ENCODE results near the gene SGMS1.

Gene SGMS1

DNA sequence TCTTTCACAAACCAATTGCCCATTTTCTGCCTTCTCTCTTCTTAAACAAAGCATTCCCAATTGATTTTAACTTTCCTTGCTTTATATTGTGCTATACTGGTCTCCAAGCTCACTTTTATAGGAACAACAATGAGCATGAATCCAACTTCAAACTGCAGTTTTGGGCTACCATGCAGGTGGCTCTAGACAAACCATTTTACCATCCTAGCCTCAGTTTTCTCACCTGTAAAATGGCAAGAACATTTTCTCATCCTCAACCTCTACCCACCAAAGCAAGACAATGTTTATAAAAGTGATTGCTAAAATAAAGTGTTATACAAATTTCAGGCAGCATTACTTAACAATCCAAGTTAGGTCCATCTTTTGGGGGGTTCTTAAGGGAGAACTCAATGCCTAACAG lies 305.6 kb downstream of the SGMS1 start:
- no peak for DNase-seq

DNA sequence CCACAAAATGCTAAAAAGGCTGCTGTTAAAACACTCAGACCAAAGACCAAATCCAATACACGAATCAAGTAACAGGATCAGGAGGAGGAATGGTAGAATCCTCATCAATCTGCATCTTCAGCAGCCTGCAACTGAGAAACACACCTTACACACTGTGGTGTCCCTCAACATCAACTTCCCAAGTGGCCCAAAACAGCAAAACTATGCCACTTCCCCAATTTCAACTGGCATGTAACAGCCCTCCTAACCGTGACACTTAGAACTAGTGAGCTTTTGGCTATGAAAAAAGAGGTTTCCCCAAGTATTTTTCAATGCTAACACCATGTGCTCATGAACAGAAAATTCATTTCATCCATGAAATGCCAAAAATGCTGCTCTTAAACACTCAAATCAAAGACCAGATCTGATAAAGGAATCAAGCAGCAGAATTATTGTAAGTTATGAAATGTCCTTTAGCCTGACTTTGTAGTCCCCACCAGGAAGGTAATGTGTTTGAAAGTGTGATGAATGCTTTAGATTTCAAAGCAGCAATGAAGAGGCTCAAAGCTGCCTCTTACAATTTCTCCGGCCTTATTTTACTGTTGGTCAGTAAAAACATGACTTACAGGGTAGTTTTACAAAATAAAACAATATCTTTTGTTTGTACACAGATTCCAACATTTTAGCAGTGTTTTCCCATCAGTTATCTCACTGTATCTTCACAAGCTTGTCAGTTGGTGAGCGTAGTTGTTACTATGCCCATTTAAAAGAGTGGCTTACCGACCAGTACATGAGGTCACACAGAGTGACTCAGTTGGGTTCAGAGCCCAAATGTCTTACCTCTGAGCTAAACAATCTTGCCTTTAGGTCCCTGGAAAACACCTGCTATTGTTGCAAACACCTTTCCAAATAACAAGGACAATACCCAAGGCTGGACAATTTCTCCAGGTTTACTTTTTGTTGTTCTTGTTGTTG lies 306.8 kb downstream of the SGMS1 start:
- no peak for DNase-seq

GRCh38 chr10:50316174-50316573 lies 307.6 kb downstream of the SGMS1 start:
- no peak for DNase-seq

DNA sequence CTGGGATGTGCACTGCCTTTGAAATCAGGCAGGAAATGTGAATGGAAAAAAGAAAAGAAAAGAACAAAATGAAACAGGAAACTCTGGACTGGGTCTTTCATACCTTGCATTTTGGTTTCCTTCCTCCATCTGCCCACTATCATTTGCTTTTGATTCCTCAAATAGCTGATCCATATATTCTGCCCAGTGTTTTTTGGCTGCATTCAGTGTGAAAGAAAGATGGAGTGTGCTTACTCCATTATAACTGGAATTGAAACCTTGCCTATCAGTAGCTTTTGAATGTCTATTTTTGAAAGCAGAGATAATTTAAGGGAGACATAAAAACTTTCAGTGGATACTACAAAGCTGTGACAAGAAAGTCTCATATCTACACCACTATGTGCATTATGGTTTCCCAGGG lies 308.3 kb downstream of the SGMS1 start:
- no peak for DNase-seq

GRCh38 chr10:50314169-50315071 lies 309.3 kb downstream of the SGMS1 start:
- no peak for DNase-seq

DNA sequence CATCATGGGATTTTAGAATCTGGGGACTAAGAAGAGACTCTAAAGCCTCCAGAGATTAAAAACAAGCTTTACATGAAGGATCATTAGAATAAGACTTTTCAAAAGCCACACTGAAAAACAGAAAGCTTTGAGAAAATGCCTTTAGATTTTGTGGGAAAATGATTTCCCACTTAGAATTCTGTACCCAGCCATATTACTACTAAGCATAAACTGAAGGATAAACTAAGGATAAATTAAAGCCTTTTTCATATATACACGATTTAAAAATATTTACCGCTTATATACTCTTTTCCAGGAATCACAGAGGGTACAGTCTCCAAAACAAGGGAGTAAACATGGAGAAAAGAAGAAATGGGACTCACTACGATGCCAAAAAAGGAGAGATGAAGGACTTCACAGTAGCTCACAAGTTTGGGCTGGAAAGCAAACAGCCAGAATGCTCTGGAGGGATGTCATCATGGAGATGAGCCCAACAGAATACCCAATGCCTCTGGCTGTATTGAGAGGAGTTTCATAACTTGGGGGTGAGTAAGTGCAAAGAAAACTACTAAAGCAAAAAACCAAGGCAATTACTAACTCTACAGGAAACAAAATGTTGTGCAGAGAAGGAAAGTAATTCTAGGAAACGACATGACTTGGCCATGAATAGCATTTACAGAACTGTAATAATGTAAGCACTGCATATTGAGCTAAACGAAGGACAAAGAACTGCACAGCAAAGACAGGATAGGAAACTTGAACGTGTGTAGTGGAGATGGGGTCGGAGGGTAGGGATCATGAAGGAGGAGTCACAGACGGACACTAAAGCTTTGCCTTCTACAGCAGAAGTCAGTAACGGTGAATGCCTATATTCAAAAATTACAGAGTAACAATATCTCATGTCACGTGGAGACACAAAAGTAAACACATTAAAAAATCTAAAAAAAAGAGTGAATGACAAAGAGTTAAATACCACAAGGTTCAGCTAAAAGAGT lies 311.0 kb downstream of the SGMS1 start:
- DNase-seq = no peak

- no peak for DNase-seq
Measured at GRCh38 chr10:50310560-50311174, 313.1 kb downstream of the SGMS1 start.

DNA sequence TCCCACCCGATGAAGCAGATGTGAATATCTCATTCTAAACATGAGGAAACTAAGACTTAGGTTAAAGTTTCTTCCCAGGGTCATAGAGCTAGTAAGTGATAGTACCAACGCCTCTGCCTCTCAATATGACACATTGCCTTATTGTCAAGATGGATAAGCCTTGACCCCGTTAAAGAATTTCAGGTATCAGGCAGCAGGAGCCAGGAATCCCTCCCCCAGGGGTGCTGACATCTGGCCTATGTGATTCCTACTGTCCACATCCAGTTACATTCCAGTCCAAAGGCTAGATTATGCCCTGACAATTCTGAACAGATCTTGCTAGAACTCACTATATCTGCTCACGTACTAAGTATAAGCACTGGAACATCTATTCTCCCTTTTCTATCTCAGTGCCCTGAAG lies 314.4 kb downstream of the SGMS1 start:
- no peak for DNase-seq

DNA sequence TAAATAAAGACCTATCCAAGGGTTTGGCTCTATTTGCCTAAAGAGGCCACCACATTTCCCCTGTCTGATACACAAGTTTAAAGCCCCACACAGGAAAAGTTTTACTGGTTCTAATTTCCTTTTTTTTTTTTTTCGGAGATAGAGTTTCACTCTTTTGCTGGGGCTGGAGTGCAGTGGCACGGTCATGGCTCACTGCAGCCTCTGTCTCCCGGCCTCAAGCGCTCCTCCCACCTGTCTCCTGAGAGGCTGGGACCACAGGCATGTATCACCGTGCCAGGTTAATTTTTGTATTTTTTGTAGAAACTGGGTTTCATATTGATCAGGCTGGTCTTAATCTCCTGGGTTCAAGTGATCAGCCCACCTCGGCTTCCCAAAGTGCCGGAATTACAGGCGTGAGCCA lies 319.1 kb downstream of the SGMS1 start:
- DNase-seq = no peak

DNA sequence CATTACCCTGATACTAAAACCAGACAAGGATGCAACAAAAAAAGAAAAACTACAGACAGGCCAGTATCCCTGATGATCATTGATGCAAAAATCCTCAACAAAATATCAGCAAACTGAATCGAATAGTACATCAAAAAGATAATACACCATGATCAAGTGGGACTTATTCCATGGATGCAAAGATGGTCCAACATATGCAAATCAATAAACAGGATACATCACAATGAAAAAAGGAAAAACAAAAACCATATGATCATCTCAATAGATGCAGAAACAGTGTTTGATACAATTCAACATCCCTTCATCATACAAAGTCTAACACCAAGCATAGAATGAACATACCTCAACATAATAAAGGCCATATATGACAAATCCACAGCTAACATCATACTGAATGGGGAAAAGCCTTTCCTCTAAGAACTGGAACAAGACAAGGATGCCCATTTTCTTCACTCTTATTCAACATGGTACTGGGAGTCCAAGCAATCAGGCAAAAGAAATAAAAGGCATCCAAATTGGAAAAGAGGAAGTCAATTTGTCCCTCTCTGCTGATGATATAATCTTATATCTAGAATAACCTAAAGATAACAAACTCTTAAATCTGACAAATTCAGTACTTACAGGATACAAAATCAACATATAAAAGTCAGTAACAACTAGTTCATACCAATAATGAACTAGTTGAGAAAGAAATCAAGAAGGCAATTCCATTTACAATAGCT lies 323.6 kb downstream of the SGMS1 start:
- DNase-seq = no peak

DNA sequence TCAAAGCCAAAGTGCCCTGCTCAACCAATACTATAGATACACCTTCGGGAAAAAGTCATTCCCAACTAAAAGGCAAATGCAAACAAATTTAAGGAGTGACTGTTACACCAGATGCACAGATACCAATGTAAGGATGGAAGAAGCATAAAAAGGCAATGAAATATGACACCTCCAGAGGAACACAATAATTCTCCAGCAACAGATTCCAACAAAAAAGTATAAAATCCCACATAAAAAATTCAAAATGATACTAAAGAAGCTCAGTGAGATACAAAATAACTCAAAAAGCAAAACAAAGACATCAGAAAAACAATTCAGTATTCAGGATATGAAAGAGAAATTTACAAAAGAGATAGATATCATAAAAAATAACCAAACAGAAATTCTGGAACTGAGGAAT lies 328.4 kb downstream of the SGMS1 start:
- no peak for DNase-seq

GRCh38 chr10:50294582-50294981 lies 329.2 kb downstream of the SGMS1 start:
- no peak for DNase-seq

DNA sequence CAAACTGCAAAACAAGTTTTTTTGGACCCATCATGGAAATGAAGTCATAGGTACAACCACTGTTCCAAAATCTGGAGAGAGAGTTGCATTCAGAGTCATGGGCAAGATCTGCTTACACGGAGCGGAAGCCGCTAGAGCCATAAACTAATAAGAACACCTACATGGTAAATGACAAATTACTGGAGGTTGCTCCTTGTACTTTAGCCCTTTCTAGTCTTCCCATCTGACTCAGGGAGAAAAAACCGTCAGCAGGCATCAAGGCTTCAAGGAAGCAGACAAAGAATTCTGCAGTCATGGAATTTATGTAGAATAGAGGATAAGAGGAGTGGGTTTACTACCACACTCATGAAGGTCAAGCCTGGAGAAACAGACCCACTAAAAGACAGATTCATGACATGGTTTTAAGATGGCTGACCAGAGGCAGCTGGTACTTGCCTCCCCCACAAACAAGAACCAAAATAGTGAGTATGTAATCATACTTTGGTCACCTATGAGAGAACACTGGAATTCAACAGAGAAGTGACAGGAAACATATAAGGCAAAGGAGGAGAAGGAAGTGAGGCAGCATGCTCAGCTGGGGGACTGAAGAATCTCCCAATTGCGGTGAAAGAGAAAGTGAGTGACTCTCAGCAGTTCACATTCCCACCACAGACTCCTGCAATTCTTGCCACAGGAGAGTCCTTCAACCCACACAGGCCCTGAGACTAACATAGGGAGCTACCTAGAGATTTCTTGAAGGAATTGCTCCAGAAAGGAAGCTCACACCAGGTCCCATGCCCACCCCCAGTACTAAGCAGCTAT lies 330.0 kb downstream of the SGMS1 start:
- DNase-seq = no peak

GRCh38 chr10:50291261-50291850 lies 332.4 kb downstream of the SGMS1 start:
- DNase-seq = no peak

DNA sequence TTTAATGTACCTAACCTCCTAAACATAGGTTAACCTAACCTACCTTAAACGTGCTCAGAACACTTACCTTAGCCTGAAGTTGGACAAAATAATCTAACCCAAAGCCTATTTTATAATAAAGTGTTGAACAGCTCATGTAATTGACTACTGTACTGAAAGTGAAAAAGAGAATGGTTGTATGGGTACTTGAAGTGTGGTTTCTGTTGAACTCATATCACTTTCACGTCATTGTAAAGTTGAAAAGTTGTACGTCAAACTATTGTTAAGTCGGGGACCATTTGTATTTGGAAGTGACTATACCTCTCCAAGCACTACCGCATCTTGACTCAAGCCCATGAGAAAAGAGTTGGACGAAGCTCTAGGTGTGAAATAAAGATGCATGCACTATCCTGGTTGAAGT lies 334.6 kb downstream of the SGMS1 start:
- no peak for DNase-seq

DNA sequence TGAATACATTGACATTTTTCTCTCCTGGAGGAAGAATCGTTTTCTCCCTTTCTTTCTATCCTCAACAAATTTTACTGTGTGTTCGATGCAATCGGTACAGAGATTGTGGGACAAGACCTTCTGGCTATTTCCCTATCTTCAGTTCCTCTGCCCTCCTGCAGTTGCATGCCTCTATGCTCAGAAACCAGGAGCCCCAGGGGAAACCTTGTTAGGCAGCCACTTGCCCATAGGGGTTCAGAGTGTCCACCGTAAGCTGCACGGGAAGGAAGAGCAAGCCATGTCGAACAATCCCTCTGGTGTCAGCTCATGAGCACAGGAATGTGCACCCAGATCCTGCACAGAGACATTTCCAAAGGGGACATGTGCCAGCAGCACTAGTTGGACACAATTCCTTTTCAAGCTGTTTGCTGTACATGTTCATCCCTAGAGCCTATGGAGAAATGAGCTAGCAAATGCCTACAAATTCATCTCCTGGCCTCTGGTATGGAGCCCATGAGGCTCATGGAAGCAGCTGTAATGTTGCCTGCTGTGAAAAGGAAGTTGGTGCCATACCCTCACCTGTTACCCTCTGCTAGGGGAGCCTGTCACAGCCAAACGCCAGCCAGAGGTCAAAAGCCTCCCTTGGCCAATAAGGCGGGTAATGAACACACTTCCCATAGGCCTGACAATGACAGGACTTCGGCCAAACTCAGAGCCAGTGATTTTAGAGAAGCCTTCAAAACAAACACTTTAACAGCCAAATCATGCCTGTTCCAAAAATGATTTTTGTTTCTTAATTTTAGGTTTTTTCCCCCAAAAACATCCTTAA lies 336.6 kb downstream of the SGMS1 start:
- no peak for DNase-seq

DNA sequence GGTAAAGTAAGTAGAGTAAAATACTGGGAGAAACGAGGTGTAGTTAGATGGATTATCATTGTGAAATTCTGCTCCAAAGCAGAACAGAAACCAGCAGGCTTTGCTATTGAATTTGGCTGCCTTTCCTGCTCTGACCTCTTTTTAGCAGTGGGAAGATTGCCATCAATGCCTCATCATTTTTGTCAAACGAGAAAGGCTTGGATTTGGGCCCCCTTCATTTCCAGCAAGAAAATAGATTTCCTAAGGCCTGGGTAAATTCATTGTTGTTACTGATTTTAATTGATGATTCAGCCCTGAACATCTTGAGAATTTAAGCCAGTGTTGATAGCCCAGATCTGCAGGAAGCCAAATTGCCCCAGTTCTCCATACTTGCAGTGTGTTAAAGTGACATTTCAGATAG lies 337.2 kb downstream of the SGMS1 start:
- no peak for DNase-seq

GRCh38 chr10:50281967-50282522 lies 341.7 kb downstream of the SGMS1 start:
- DNase-seq = no peak
